Heart left ventricle (tissue), 16 donors: ENCODE results near the gene PPP1R7. TPM values are rescaled to one million over a fixed set of nuclear protein-coding genes. Genes with fewer than 3 reads are reported as not detected.

Source experiments
- ATAC-seq, 4 donors: fragments of 200-7000 bp; cut with Tn5 transposase; one replicate each; pipeline ENCODE4 v1.9.1; 2020 to 2022; ENCODE audit warnings: moderate library complexity in 4 of 4, mild to moderate bottlenecking in 3 of 4, moderate number of reproducible peaks in 1 of 4
- DNase-seq, 5 donors: peaks; one replicate each; pipeline ENCODE4 v3.0.0-alpha.2; 2020
- H3K27ac ChIP-seq, 12 donors: fragments of 200-600 bp; sonication (generic) in 4 of 12; one replicate each; pipeline versions ENCODE4 v1.5.0 to v1.8.0; 2016 to 2022; ENCODE audit warnings: mild to moderate bottlenecking in 2 of 12
- H3K27me3 ChIP-seq, 9 donors: fragments of 200-600 bp; sonication (generic) in 2 of 9; one replicate each; pipeline versions ENCODE4 v1.5.1 to v1.8.0; 2016 to 2022; ENCODE audit warnings: mild to moderate bottlenecking in 3 of 9
- H3K36me3 ChIP-seq, 9 donors: fragments of 200-600 bp; sonication (generic) in 2 of 9; one replicate each; pipeline versions ENCODE4 v1.5.0 to v1.8.0; 2018 to 2022; ENCODE audit warnings: mild to moderate bottlenecking in 2 of 9
- H3K4me1 ChIP-seq, 12 donors: fragments of 200-600 bp; sonication (generic) in 4 of 12; one replicate each; pipeline versions ENCODE4 v1.5.0 to v1.8.0; 2016 to 2022; ENCODE audit warnings: mild to moderate bottlenecking in 3 of 12
- H3K4me3 ChIP-seq, 12 donors: fragments of 200-600 bp; sonication (generic) in 4 of 12; one replicate each; pipeline versions ENCODE4 v1.5.0 to v1.8.0; 2017 to 2022; ENCODE audit warnings: mild to moderate bottlenecking in 9 of 12, moderate library complexity in 4 of 12
- H3K9me3 ChIP-seq, 12 donors: fragments of 200-600 bp; sonication (generic) in 4 of 12; one replicate each; pipeline versions ENCODE4 v1.5.0 to v1.8.0; 2016 to 2022; ENCODE audit warnings: mild to moderate bottlenecking in 1 of 12
- CTCF ChIP-seq, 12 donors: fragments of 200-600 bp; sonication (generic) in 4 of 12; IDR thresholded peaks; one replicate each; pipeline versions ENCODE4 v1.5.0 to v1.8.0; 2018 to 2022; ENCODE audit warnings: antibody characterized with exemption in 12 of 12, mild to moderate bottlenecking in 5 of 12
- POLR2A ChIP-seq, 2 donors: fragments of 450-650 bp; IDR thresholded peaks; one replicate each; pipeline ENCODE4 v1.6.1; 2017; ENCODE audit warnings: antibody characterized with exemption in 2 of 2, mild to moderate bottlenecking in 2 of 2, moderate library complexity in 2 of 2
- WGBS, 4 donors: extraction: QIAGEN DNeasy Blood & Tissue Kit in 2 of 4; methylation state at CpG; one replicate each; pipeline versions ENCODE4 v1.1.5 to v1.1.7; 2013 to 2018; 5-methylcytosine and 5-hydroxymethylcytosine counted together
- intact Hi-C, 10 donors: fragments of 100-400 bp; cut with DNase I; formaldehyde crosslinking; loops; one replicate each; pipeline versions ENCODE4 v1.11.1 to v1.14.2; 2022
- polyA plus RNA-seq, 2 donors: library from polyadenylated mRNA; stranded (reverse); fragments of 200-250 nt; gene quantifications; one replicate each; pipeline ENCODE4 v1.2.3, GENCODE V29; 2013
- total RNA-seq, 9 donors: library from RNA; depleted of rRNA in 2 of 9; stranded (reverse); fragments of >200 nt in 2 of 9; fragmentation: NEBNext Ultra II Directional in 3 of 9; extraction: Animal tissue kit (Norgen Biotek cat#: 25700) in 3 of 9; gene quantifications; one replicate each; pipeline versions ENCODE4 v1.1.0 to v1.2.4, GENCODE V29; 2016 to 2023
- donor health status: ischemic (EF 13 %, LVEDD 7.1; RV severe dilation, severe dysfunction).
- donor health status: healthy with polysubstance abuse.
- donor health status: DM: no; HTN: yes; CAD: no.
- donor health status: DM: no; HTN: no; CAD: no.
- donor health status: ischemic (EF 25% LVEDD 6.9; RV normal size, moderate dysfunction).
- donor health status: ischemic (EF 25% LVEDD 5.7; RV mildly dilated, moderate dysfunction).
- donor health status: healthy.
- donor health status: DM: yes; HTN: yes; CAD: no.
- donor health status: ischemic (EF 35%, LVEDD 5.7; RV mildly dilated, moderate dysfunction).
- donor health status: nonischemic (EF 11% LVEDD 7.7; RV severe dilation, severe dysfunction).
- donor health status: DM: yes; HTN: yes; CAD: no.
- donor health status: PGD.
- donor health status: ischemic (EF 29% LVEDD 5.4; RV normal size, mild dysfunction).
- donor health status: nonischemic (EF 23%, LVEDD 6.1; RV moderate dilation, normal function).

Gene PPP1R7
- total and polyA plus RNA-seq, 11 donors, result 66.7 to 110 (median 79.8) TPM

GRCh38 chr2:241211276-241211675, 61.0 kb downstream of the PPP1R7 start:
- Histone ChIP-seq H3K27ac (no peak overlapping the region), H3K27me3 (no peaks in the 10 kb centered on the region), H3K9me3 (no peaks in the 10 kb centered on the region), H3K4me1 (no peaks in the 10 kb centered on the region), H3K4me3 (no peak overlapping the region), H3K36me3 (no peaks in the 10 kb centered on the region)
- WGBS, 4 donors, result 20 to 51% (median 33%) methylated on average over 2 of the region's 2 CpGs
- intact Hi-C loops, result loop anchor here in 1 of 10 donors (5.0 to 10.0 kb wide), 2 partner anchors 59 to 106 kb away; partner anchors contain the start of genes MTERF4 and PPP1R7
- ATAC-seq (no peak), DNase-seq (no peak)
- TF ChIP-seq POLR2A (IDR thresholded peaks at IDR 0.05), result no peak
- TF ChIP-seq CTCF (IDR thresholded peaks at IDR 0.05), result no peak

GRCh38 chr2:241213041-241213440, 62.8 kb downstream of the PPP1R7 start:
- DNase-seq, result no peak
- Histone ChIP-seq H3K27ac (no peak overlapping the region), H3K4me3 (no peak overlapping the region), H3K27me3 (no peaks in the 10 kb centered on the region), H3K36me3 (no peaks in the 10 kb centered on the region), H3K4me1 (peaks cover 0 to 5% (median 0%) of the 10 kb centered on the region in 12 donors), H3K9me3 (no peaks in the 10 kb centered on the region)
- ATAC-seq, result no peak
- WGBS, 4 donors, result 79 to 86% (median 84%) methylated on average over 13 of the region's 13 CpGs
- intact Hi-C loops, result loop anchor here in 1 of 10 donors (5.0 to 10.0 kb wide), 2 partner anchors 61 to 108 kb away; partner anchors contain the start of genes MTERF4 and PPP1R7
- TF ChIP-seq CTCF (IDR thresholded peaks at IDR 0.05), result no peak
- no peak for TF ChIP-seq POLR2A (IDR thresholded peaks at IDR 0.05)

- Histone ChIP-seq H3K27me3 (no peaks in the 10 kb centered on the region), H3K4me1 (peaks cover 0 to 10% (median 2%) of the 10 kb centered on the region in 12 donors), H3K27ac (no peak overlapping the region), H3K36me3 (no peaks in the 10 kb centered on the region), H3K4me3 (no peak overlapping the region), H3K9me3 (no peaks in the 10 kb centered on the region)
- intact Hi-C loops, result loop anchor here in 1 of 10 donors (5.0 to 10.0 kb wide), 2 partner anchors 61 to 109 kb away; partner anchors contain the start of genes MTERF4 and PPP1R7
- ATAC-seq (no peak), DNase-seq (no peak)
- TF ChIP-seq CTCF (IDR thresholded peaks at IDR 0.05) (no peak), POLR2A (IDR thresholded peaks at IDR 0.05) (no peak)
- WGBS, 4 donors, result 65 to 71% (median 69%) methylated on average over 4 to 7 of the region's 7 CpGs
These were observed 63.3 kb downstream of the PPP1R7 start for GRCh38 chr2:241213567-241213966.

- H3K4me1 ChIP-seq, result peaks cover 0 to 16% (median 9%) of the 10 kb centered on the region in 12 donors
- H3K27ac ChIP-seq, result no peak overlapping the region
- 53 to 60% (median 57%) methylated on average over 5 to 10 of the region's 10 CpGs for WGBS, 4 donors
- TF ChIP-seq CTCF (IDR thresholded peaks at IDR 0.05), result no peak
- no peak for TF ChIP-seq POLR2A (IDR thresholded peaks at IDR 0.05)
- intact Hi-C loops, result loop anchor here in 1 of 10 donors (5.0 to 10.0 kb wide), 2 partner anchors 62 to 109 kb away; partner anchors contain the start of genes MTERF4 and PPP1R7
- ATAC-seq, result no peak
- DNase-seq, result no peak
- no peaks in the 10 kb centered on the region for H3K9me3 ChIP-seq
- no peaks in the 10 kb centered on the region for H3K27me3 ChIP-seq
- no peak overlapping the region for H3K4me3 ChIP-seq
- no peaks in the 10 kb centered on the region for H3K36me3 ChIP-seq
These were observed 63.9 kb downstream of the PPP1R7 start for GRCh38 chr2:241214209-241214608.
